PFSK-1 (cell line): ENCODE measurements around the gene KRT13.

Source experiments
- FOXP2 ChIP-seq: optimal IDR thresholded peaks from 2 replicates; pipeline ENCODE3; 2011; ENCODE audit warnings: borderline replicate concordance, control low read depth, inconsistent platforms; ENCODE audit not compliant: insufficient read depth; ENCODE audit errors: extremely low read length, extremely low read depth
- POLR2AphosphoS5 ChIP-seq: IDR thresholded peaks from 2 replicates; pipeline ENCODE4 v1.6.1; 2012; ENCODE audit warnings: low read depth, mild to moderate bottlenecking, control low read depth, low read length, moderate library complexity
- SIN3A ChIP-seq: IDR thresholded peaks from 2 replicates; pipeline ENCODE4 v1.6.1; 2012; ENCODE audit warnings: mild to moderate bottlenecking, low read length, moderate library complexity, borderline replicate concordance; ENCODE audit not compliant: insufficient read depth
- TAF1 ChIP-seq: IDR thresholded peaks from 2 replicates; pipeline ENCODE4 v1.6.1; 2012; ENCODE audit warnings: low read length, control low read depth, borderline replicate concordance; ENCODE audit not compliant: insufficient read depth
- TF ChIP-seq, protein P1 (sequence below), 2 experiments: IDR thresholded peaks; 2 replicates each; pipeline versions ENCODE4 v1.6.1 to v1.8.0; 2011 to 2012; ENCODE audit warnings: low read depth in 2 of 2, low read length in 2 of 2, control low read depth in 1 of 2, inconsistent platforms in 1 of 2, mild to moderate bottlenecking in 1 of 2, moderate library complexity in 1 of 2; ENCODE audit not compliant: insufficient read depth in 1 of 2

Gene KRT13

DNA sequence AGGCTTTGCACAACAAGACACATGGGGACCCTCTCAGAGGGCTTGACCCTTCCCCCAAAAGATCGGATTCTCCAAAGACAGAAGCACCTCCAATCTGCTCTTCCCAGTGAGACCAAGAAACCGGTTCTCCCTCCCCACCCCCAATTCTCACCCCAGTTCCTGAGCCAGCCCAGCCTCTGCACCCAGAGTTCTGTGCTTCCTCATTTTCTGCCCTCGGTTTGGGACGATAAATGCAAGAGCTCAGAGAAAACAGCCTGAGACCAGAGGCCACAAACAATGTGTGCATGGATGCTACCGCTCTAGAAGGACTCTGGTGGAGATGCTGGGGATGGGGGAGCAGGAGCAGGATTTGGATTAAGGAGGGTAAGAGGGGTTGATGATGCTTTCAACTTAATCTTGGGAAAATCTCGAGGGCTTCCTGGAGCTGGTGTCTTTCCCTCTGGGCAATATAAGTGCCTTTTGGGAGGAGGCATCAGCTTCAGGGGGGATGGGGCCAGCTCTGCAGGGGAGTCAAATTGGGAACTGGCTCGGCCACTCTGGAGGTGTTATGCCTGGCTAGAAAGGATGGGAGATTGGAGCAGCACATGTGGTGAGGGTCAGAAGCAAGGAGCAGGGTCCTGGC is 7.2 kb upstream of the KRT13 start:
- TF ChIP-seq POLR2AphosphoS5 (no peak), SIN3A (no peak), FOXP2 (no peak), TAF1 (no peak)
- TF ChIP-seq, protein P1, sequence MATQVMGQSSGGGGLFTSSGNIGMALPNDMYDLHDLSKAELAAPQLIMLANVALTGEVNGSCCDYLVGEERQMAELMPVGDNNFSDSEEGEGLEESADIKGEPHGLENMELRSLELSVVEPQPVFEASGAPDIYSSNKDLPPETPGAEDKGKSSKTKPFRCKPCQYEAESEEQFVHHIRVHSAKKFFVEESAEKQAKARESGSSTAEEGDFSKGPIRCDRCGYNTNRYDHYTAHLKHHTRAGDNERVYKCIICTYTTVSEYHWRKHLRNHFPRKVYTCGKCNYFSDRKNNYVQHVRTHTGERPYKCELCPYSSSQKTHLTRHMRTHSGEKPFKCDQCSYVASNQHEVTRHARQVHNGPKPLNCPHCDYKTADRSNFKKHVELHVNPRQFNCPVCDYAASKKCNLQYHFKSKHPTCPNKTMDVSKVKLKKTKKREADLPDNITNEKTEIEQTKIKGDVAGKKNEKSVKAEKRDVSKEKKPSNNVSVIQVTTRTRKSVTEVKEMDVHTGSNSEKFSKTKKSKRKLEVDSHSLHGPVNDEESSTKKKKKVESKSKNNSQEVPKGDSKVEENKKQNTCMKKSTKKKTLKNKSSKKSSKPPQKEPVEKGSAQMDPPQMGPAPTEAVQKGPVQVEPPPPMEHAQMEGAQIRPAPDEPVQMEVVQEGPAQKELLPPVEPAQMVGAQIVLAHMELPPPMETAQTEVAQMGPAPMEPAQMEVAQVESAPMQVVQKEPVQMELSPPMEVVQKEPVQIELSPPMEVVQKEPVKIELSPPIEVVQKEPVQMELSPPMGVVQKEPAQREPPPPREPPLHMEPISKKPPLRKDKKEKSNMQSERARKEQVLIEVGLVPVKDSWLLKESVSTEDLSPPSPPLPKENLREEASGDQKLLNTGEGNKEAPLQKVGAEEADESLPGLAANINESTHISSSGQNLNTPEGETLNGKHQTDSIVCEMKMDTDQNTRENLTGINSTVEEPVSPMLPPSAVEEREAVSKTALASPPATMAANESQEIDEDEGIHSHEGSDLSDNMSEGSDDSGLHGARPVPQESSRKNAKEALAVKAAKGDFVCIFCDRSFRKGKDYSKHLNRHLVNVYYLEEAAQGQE (IDR thresholded peaks at IDR 0.05; ENCODE audit: insufficient read depth in 1 of 2, low read depth in 2 of 2, low read length in 2 of 2) = no peak

DNA sequence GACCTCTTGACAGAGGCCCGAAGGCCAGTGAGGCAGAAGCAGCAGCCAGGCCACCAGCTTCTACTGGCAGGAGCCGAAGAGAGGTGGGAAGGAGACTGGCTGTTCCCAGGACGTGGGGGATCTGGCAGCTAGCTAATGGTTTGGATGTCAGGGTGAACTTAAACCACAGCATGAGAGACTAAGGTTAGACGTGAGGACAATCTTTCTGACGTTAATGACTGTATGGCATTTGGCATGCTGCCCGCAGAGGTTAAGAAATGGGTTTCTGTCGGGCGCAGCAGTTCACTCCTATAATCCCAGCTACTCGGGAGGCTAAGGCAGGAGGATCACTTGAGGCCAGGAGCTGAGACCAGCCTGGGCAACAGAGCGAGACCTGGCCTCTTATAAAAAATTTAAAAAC is 6.3 kb upstream of the KRT13 start:
- TF ChIP-seq, protein P1 (IDR thresholded peaks at IDR 0.05; ENCODE audit: insufficient read depth in 1 of 2, low read depth in 2 of 2, low read length in 2 of 2) = no peak
- TF ChIP-seq FOXP2 = no peak
- TF ChIP-seq SIN3A = no peak
- TF ChIP-seq POLR2AphosphoS5 = no peak
- no peak for TF ChIP-seq TAF1

DNA sequence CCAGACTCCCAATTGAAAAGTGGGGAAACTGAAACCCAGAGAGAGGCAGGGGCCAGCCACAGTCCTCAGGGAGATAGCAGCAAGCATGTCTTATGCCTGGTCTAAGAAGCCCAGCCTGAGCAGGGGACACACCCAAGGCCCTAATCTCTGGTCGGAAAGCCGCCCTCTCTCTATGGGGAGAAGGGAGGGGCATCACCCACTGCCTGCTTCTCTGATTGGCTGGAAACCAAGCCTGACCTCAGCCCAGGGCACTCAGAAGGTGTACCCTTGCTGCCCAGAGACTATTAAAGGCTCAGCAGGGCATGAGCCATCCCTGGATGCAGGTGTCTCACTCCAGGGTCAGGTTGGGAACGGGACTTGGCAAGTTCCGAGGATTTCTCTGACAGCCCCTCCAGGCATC is 5.7 kb upstream of the KRT13 start:
- TF ChIP-seq SIN3A (no peak), POLR2AphosphoS5 (no peak), FOXP2 (no peak), TAF1 (no peak)
- TF ChIP-seq, protein P1 (IDR thresholded peaks at IDR 0.05; ENCODE audit: insufficient read depth in 1 of 2, low read depth in 2 of 2, low read length in 2 of 2) = no peak

DNA sequence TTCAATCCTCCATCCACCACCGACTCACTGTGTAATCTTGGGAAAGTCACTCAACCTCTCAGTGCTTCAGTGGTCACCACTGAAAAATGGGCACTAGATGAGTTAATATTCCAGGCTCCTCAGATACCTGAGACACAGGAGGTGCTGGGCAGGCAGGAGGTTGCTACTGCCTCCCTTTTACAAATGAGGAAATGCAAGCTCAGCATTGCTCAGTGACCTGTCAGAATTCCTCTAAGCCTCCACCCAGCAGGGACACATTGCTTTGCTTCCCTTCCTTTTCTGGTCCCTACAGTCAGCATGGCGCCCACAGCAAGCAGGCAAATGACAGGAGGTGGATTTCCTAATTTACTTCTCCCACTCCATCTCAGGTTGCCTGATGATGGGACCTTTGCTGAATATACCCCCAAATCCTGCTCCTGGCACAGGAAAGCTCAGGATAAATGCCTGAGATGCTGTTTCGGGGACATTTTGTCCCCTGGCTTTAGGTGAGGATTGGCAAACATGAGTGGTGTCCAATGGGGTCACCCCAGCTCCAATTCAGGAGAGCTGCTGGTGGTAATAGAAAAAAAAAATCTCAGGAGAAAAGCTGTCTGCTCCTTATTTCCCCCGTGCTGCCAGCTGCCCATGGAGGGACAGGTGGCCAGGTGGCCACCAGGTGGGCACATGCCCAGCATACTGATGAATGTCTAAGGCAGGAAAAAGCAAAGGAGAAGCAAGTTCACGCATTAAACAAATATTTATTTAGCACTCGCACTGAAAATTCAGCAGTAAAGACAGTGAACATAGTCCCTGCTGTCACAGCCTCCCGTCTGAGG is 5.0 kb upstream of the KRT13 start:
- no peak for TF ChIP-seq POLR2AphosphoS5
- no peak for TF ChIP-seq SIN3A
- TF ChIP-seq, protein P1 (IDR thresholded peaks at IDR 0.05; ENCODE audit: insufficient read depth in 1 of 2, low read depth in 2 of 2, low read length in 2 of 2) = no peak
- TF ChIP-seq TAF1 = no peak
- no peak for TF ChIP-seq FOXP2
